Spleen (tissue), 7 donors: Measurements from ENCODE around the gene ATP2B2.

Source experiments
- POLR2A ChIP-seq, 3 donors: fragments of 450-650 bp; IDR thresholded peaks; one replicate each; pipeline ENCODE4 v1.5.1; 2017; ENCODE audit warnings: antibody characterized with exemption in 3 of 3, mild to moderate bottlenecking in 1 of 3
- POLR2AphosphoS5 ChIP-seq, 3 donors: sonication (generic); formaldehyde crosslinking; IDR thresholded peaks; one replicate each; pipeline ENCODE4 v1.5.1; 2017; ENCODE audit warnings: antibody characterized with exemption in 3 of 3
- TF ChIP-seq, protein P1 (sequence below), 11 experiments: fragments of 200-600 bp in 7 of 11; fragments of 450-650 bp in 4 of 11; sonication (generic) in 4 of 11; IDR thresholded peaks in 8 of 11; conservative IDR thresholded peaks in 3 of 11; 1 replicate in 7 of 11; 2 replicates in 4 of 11; pipeline versions ENCODE4 v1.4.0 to v1.8.0; 2016 to 2021; ENCODE audit warnings: antibody characterized with exemption in 11 of 11, inconsistent platforms in 4 of 11, mild to moderate bottlenecking in 1 of 11
- donor health status: DM: no; HTN: no; CAD: no; lungs with moderate emphysema.
- donor health status: DM: no; HTN: no; CAD: no.
- donor health status: DM: no; HTN: no; CAD: no.

DNA sequence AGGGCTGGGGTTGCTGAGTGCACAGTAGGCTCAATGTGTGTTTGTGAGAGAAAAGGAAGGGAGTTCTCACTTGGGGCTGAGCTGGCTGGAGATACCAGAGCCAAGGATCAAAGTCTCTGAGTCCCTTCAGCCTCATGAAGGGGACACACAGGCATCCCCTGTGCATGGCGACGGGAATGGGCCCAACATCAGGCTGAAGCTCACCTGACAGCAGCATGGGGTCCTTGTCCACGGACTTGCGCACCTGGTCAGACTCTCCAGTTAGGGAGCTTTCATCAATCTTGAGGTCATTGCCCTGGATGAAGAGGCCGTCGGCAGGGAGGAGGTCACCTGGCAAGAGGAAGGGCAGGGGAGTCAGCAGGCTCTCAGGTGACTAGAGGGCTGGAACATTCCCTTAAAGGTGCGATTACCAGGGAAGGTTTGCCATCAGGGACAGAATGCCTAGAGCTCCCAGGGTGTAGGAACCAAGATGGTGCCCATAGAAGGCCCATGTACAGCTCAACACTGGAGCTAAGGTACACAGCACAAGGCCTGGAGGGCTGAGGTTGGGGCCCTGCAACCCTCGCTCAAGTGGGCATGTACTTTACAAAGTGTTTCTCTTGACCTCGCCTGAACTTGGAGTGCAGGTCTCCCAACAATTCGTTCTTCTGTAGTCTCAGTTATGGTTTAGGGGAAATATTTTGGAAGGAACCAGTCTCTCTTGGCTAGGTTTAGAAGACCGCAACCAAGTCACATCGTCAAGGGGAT is 104.5 kb downstream of the ATP2B2 start:
- TF ChIP-seq, protein P1, sequence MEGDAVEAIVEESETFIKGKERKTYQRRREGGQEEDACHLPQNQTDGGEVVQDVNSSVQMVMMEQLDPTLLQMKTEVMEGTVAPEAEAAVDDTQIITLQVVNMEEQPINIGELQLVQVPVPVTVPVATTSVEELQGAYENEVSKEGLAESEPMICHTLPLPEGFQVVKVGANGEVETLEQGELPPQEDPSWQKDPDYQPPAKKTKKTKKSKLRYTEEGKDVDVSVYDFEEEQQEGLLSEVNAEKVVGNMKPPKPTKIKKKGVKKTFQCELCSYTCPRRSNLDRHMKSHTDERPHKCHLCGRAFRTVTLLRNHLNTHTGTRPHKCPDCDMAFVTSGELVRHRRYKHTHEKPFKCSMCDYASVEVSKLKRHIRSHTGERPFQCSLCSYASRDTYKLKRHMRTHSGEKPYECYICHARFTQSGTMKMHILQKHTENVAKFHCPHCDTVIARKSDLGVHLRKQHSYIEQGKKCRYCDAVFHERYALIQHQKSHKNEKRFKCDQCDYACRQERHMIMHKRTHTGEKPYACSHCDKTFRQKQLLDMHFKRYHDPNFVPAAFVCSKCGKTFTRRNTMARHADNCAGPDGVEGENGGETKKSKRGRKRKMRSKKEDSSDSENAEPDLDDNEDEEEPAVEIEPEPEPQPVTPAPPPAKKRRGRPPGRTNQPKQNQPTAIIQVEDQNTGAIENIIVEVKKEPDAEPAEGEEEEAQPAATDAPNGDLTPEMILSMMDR (IDR thresholded peaks at IDR 0.05 in 8 of 11, conservative IDR thresholded peaks at IDR 0.05 in 3 of 11) = no peak
- TF ChIP-seq POLR2A (IDR thresholded peaks at IDR 0.05) = no peak
- TF ChIP-seq POLR2AphosphoS5 (IDR thresholded peaks at IDR 0.05) = no peak
